ENCODE results near the gene LRRC8D. TPM values are rescaled to one million over a fixed set of nuclear protein-coding genes. Genes with fewer than 3 reads are reported as not detected.

The LRRC8D gene
- total and polyA plus RNA-seq, 2 experiments from 2014 or later = 23.6 to 48.8 TPM

DNA sequence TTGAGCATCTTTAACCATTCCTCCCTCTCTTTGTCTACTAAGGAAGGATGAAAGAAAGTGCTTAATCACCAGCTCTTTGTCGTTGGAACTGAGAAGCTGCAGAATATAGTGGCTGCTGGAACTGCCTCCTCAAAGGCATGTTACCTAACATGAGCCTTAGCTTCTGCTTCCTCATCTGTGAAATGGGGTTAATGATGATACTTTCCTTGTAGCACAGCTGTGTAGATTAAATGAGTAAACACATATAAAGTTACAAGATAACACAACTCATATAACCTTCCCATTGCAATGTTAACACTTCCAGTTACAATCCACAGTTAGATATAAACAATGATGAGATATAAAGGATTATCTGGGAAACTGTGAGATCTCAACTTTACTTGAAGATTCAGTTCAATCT lies 125.7 kb downstream of the LRRC8D start (continued):
- TF ChIP-seq, protein P1, sequence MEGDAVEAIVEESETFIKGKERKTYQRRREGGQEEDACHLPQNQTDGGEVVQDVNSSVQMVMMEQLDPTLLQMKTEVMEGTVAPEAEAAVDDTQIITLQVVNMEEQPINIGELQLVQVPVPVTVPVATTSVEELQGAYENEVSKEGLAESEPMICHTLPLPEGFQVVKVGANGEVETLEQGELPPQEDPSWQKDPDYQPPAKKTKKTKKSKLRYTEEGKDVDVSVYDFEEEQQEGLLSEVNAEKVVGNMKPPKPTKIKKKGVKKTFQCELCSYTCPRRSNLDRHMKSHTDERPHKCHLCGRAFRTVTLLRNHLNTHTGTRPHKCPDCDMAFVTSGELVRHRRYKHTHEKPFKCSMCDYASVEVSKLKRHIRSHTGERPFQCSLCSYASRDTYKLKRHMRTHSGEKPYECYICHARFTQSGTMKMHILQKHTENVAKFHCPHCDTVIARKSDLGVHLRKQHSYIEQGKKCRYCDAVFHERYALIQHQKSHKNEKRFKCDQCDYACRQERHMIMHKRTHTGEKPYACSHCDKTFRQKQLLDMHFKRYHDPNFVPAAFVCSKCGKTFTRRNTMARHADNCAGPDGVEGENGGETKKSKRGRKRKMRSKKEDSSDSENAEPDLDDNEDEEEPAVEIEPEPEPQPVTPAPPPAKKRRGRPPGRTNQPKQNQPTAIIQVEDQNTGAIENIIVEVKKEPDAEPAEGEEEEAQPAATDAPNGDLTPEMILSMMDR (conservative IDR thresholded peaks at IDR 0.05; ENCODE audit: low read depth in 2 of 2) = no peak

- H3K4me1 Mint-ChIP-seq = peaks cover 37% of the 10 kb centered on the region
- DNase-seq (ENCODE audit: low spot score) (no peak), ATAC-seq (no peak)
- Histone ChIP-seq H3K36me3 (ENCODE audit: insufficient read depth) (no peaks in the 10 kb centered on the region), H3K79me2 (replicated peaks; ENCODE audit: insufficient read depth) (no peaks in the 10 kb centered on the region), H3K4me3 (no peak overlapping the region), H3K4me2 (no peak overlapping the region), H3K27ac (ENCODE audit: low read depth) (no peak overlapping the region), H2AFZ (no peak overlapping the region), H3K27me3 (ENCODE audit: insufficient read depth) (peaks cover 3% of the 10 kb centered on the region; the same call in 1 of the 2 replicates), H3F3A (replicated peaks; ENCODE audit: low read depth) (no peaks in the 10 kb centered on the region), H3K4me1 (ENCODE audit: insufficient read depth) (peaks cover 39% of the 10 kb centered on the region), H4K20me1 (replicated peaks; ENCODE audit: insufficient read depth) (no peaks in the 10 kb centered on the region), H3K9me2 (ENCODE audit: insufficient read depth) (no peaks in the 10 kb centered on the region)
- no peak overlapping the region for H3K4me3 Mint-ChIP-seq
- no peaks in the 10 kb centered on the region for H3K9me3 Mint-ChIP-seq
- H3K27ac Mint-ChIP-seq = no peak overlapping the region
- TF ChIP-seq EZH2 (IDR thresholded peaks at IDR 0.05; ENCODE audit: low read depth, unreplicated experiment) = no peak
- TF ChIP-seq, protein P1 (conservative IDR thresholded peaks at IDR 0.05; ENCODE audit: low read depth in 2 of 2) = no peak
- TF ChIP-seq, protein P2, sequence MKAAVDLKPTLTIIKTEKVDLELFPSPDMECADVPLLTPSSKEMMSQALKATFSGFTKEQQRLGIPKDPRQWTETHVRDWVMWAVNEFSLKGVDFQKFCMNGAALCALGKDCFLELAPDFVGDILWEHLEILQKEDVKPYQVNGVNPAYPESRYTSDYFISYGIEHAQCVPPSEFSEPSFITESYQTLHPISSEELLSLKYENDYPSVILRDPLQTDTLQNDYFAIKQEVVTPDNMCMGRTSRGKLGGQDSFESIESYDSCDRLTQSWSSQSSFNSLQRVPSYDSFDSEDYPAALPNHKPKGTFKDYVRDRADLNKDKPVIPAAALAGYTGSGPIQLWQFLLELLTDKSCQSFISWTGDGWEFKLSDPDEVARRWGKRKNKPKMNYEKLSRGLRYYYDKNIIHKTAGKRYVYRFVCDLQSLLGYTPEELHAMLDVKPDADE (IDR thresholded peaks at IDR 0.05) = no peak
- TF ChIP-seq JUNB (IDR thresholded peaks at IDR 0.05; ENCODE audit: unreplicated experiment) = no peak
- no peak for TF ChIP-seq ZNF114 (CRISPR knock-in tag; IDR thresholded peaks at IDR 0.05)
- TF ChIP-seq CREB1 (CRISPR knock-in tag; IDR thresholded peaks at IDR 0.05; ENCODE audit: low read depth) = no peak
- no peak for TF ChIP-seq EZH2phosphoT487 (IDR thresholded peaks at IDR 0.05; ENCODE audit: unreplicated experiment)
- TF ChIP-seq POLR2AphosphoS5 (IDR thresholded peaks at IDR 0.05; ENCODE audit: low read depth) = no peak
- no peak for TF ChIP-seq ZNF331 (CRISPR knock-in tag; IDR thresholded peaks at IDR 0.05; ENCODE audit: low read depth)
- TF ChIP-seq, protein P3, sequence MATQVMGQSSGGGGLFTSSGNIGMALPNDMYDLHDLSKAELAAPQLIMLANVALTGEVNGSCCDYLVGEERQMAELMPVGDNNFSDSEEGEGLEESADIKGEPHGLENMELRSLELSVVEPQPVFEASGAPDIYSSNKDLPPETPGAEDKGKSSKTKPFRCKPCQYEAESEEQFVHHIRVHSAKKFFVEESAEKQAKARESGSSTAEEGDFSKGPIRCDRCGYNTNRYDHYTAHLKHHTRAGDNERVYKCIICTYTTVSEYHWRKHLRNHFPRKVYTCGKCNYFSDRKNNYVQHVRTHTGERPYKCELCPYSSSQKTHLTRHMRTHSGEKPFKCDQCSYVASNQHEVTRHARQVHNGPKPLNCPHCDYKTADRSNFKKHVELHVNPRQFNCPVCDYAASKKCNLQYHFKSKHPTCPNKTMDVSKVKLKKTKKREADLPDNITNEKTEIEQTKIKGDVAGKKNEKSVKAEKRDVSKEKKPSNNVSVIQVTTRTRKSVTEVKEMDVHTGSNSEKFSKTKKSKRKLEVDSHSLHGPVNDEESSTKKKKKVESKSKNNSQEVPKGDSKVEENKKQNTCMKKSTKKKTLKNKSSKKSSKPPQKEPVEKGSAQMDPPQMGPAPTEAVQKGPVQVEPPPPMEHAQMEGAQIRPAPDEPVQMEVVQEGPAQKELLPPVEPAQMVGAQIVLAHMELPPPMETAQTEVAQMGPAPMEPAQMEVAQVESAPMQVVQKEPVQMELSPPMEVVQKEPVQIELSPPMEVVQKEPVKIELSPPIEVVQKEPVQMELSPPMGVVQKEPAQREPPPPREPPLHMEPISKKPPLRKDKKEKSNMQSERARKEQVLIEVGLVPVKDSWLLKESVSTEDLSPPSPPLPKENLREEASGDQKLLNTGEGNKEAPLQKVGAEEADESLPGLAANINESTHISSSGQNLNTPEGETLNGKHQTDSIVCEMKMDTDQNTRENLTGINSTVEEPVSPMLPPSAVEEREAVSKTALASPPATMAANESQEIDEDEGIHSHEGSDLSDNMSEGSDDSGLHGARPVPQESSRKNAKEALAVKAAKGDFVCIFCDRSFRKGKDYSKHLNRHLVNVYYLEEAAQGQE (IDR thresholded peaks at IDR 0.05; ENCODE audit: unreplicated experiment) = no peak
- H3K36me3 Mint-ChIP-seq (ENCODE audit: low read depth) = no peaks in the 10 kb centered on the region
- peaks cover 6% of the 10 kb centered on the region for H3K27me3 Mint-ChIP-seq (ENCODE audit: insufficient read depth, low read depth, poor library complexity)
These were observed 128.0 kb downstream of the LRRC8D start for GRCh38 chr1:89948722-89949345.
